HG03354 (cell line): Measurements from ENCODE around the gene TCF12.
A peak's percentile ranks its signal among the peaks of the same experiment; 100 is the strongest.
"Not testable (repeated sequence)": the region's sequence is repeated elsewhere in the genome, so short reads cannot be mapped to it uniquely, and the experiment has no call there.

ENCODE experiments used
- ATAC-seq: cut with Tn5 transposase; IDR thresholded peaks from one replicate; pipeline ENCODE4 v1.9.1; 2021; ENCODE audit warnings: mild to moderate bottlenecking; ENCODE audit not compliant: unreplicated experiment, poor library complexity, severe bottlenecking

TCF12 gene

DNA sequence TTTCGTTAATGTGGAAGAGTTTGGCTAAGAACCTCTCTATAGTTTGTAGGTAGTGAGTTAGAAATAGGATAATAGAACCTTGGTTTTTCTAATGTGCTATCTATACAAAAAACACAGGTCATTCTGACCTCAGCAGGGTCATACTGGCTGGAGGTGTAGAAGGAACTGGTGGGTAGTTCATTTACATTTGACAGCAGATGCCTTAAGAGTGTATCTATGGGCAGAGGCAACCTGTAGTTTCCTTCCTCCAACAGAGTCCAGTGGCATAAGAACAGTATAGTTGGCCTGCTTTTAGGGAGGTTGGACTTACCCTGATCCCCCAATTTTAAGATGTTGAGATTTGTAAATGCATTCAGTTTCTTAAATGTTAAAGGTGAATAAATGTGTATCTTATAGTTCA, 152.2 kb downstream of the TCF12 start:
- no peak for ATAC-seq

DNA sequence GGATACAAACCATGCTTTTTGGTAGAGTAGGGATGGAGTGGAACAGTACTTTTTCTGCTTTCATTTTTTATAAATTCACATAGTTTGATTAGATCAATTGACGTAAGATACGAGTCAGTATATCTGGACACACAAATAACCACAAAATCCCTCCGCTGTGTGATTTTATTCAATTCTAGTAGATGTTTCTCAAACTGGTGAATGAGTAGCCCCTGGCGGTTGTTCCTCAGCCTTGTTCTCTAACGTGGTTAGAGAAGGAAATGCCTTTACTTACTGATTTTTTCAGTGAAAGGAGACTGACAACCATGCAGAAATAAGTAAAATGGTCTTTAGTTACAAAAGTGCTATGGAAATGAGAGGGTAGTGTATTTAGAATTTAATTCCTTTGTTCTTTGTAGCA, 161.0 kb downstream of the TCF12 start:
- no peak for ATAC-seq

DNA sequence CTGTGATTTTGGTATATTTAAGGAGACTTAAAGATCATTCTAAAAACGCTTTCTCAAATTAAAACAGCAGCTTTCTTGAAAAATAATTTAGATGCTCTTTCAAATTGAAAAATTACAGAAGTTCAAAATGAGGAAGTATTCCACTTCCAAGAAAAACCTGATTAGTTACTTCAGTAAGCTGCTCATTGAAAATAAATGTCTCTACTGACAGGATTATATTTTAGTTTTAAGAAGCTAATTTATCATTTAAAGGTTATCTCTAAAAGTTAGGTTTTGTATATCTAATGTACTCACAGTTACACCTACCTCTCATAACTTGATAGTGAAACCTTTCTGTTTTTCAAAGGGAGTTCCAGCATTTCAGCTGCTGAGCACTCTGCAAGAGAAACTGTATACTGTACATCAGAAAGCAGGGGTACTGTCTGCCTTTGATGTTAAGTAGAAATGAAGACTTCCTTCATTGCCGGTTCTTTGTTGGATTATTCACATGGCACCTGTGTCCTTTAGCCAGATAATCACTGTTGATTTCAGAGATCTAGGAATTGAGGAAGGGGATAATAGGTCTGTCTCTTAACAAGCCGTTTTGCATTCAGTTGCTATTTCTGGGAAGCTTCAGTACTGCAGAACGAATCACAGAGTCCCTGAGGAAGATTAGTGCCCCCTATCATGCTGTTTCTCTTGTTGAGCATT, 161.6 kb downstream of the TCF12 start:
- ATAC-seq, result peak; percentile 62

DNA sequence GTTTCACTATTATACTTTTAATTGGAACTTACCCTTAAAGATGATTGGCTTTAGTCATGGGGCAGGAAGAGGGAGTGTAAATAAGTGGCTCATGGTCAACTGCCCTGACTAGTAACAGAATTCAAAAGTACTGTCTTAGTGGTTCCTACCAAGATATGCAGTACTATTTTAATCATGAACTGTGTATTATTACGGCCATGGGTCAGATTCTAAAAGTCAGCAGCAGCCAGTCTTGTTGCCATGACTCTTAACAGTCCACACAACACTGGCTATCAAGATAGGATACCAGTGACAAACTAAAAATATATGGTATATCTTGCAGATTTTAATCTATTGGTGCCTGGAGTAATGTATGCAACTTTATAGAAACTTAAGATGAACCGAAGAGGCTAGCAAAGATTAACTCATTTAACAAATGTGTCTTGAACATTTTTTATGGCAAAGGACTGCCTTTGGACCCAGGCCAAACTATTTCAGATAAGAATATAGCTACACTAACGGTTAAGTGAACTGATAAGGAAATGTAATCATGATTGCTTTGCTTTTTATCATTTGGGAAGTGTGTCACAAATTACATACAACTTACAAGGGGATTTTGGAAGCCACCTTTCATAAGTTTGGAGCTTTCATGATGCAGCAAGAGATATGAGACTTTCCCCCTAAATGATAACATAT, 163.7 kb downstream of the TCF12 start:
- ATAC-seq, result no peak

DNA sequence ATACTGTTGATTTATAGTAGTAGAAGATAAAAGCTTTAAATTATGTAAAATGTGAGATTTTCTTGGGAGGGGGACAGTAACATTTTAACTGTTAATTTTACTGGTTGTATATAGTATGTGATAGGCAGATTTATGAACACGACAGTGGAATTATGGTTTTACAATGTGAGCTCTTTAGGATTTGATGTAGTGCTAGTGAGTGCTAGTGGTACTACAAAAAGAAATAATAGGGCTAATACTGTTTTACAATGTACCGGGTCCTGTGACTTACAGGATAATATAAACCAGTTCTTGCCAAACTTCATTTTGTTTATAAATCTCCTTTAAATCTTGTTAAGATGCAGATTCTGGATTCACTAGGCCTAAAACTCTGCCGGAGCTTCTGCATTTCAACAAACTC, 165.7 kb downstream of the TCF12 start:
- no peak for ATAC-seq

DNA sequence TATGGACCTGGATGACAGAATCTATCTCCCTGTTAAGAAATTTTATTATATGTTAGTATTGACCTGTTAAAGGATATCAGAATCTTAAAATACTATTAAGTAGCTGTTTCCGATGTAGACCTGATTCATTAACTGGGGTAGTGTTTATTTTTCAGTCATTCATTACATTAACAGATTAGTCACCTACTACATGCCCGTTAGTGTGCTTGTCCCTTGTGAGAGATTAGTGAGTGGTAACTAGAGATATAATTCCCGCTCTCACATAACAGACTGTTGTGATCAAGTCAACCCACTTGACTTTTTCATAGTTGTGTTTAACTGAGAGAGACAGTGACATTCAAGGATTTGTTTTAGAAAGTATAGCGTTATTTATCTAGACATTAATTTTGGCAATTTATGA, 166.8 kb downstream of the TCF12 start:
- ATAC-seq, result no peak

DNA sequence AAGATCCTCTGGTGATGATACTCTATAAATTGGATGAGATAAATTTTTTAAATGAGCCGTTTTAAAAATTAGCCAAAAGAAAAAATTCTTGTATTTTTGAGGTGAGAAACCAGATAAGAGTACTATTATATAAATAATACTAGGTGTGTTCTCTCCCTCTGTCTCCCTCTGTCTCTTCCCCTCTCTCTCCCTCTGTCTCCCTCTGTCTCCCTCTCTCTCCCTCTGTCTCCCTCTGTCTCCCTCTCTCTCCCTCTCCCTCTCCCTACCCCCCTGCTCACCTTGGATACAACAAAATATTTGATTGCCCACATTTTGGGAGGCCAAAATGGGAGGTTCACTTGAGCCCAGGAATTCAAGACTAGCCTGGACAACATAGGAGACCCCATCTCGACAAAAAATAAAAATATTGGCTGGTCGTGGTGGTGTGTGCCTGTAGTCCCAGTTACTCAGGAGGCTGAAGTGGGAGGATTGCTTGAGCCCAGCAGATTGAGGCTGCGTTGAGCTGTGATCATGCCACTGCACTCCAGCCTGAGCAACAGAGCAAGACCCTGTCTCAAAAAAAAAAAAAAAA, 168.5 kb downstream of the TCF12 start:
- ATAC-seq, result no peak

DNA sequence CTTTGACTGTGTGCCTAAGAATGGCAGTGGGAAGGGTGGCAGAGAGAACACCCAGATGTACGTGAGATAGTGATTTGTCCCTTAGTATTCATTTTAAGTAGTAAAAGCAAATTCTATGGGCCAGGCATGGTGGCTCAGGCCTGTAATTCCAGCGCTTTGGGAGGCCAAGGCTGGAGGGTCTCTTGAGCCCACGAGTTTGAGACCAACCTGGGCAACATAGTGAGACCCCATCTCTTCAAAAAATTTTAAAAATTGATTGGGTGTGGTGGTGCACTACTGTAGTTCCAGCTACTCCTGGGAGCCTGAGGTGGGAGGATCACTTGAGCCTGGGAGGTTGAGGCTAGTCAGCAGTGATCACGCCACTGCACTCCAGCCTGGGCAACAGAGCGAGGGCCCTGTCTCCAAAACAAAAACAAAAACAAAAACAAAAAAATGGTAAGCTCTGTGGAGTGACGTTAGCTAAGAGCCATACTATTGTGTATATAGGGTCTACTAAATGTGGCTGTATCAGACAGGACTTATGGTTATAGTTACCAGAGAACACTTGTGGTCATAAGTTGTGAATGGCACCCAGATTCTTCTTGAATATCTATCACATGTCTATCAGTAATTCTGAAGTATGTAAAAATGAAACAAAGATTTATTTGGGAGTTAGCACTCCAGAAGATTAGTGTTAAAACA, 171.5 kb downstream of the TCF12 start:
- no peak for ATAC-seq

DNA sequence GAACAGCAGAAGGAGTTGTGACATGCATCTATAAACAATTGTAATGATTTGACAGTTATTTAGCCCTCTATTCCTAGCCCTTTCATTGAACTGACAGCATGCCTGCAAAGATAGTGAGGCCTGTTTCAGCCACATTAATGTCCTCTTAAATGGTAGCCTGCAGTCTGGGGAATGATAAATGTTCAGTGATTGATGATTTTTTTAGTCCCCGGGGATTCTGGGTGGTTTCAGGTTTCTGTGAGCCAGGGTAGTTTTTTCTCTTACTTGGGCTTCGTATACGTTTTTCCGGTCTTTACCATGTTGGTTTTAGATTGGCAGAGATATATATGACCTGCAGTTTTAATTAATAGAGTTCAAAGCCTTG, 172.0 kb downstream of the TCF12 start:
- ATAC-seq, result no peak

DNA sequence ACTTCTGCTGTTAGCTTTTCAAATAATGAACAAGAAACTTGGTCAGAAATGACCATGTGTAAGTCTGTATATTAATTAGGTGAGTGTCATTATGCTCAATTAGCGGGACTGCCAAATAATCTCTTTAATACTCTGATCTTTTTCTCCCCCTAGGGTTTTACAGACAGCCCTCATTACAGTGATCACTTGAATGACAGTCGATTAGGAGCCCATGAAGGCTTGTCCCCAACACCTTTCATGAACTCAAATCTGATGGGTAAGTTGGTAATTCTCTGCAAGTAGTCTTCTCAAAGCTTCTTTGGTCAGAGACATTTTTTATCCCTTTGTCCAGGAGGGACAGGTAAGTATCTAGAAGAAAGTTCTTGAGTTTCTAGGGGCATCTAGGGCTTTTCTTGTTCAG, 173.2 kb downstream of the TCF12 start:
- no peak for ATAC-seq

DNA sequence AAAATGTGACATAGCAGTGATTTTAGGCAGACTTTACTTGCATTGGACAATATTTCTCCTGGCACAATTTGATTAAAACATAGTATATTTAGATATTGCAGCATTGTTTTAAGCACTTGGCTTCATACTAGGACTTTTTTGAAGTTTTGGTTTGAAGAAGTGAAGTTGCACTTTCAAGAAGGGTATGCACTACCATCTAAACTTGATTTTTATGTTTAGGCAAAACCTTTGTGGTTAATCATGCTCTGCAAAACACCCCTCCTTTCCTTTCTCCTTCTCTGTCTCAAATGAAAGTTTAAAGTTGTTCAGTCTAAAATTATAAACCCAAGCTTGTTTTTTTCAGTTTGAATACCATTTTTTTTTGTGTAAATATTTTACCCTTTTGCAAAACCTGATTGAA, 173.8 kb downstream of the TCF12 start:
- no peak for ATAC-seq

DNA sequence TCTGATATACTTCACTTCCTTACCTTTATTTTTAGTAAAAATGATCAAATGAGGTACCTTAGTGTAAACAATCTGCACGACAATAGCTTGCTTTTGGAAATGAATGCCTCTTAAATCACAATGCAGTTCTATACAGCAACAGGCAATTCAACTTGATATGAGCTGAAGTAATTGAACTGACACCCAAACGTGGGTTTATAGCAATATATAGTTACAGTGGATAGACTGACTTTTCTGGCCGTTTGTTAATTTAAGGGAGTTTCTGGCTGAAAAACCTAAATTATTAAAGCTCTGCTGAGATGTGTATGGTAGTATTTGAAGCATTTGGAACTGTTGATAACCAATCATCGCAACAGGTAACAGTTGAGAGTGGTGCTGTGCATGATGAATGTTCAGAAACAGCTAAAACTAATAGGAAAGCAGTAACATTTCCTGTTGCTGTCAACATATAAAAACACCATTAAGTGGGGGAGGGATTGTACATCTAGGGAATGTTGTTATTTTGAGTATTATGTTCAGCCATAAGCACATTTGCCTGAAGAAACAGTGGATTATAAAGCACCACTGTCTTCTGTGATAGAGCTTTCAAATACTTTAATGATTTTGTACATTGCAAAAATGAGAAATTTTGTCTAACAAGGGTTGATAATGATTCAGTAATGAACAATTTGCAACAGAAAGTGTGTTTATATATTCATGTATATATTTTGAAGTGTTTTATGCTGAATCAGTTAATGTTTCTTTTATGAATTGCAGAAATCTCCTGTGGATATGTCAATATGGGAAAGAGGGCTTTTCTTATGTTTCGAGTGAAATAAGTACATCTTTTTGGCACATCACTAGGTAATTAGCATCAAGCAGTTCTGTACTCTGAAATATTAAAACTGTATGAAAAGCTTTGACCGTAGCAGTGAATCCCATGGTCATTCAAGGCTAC, 176.1 kb downstream of the TCF12 start:
- no peak for ATAC-seq

DNA sequence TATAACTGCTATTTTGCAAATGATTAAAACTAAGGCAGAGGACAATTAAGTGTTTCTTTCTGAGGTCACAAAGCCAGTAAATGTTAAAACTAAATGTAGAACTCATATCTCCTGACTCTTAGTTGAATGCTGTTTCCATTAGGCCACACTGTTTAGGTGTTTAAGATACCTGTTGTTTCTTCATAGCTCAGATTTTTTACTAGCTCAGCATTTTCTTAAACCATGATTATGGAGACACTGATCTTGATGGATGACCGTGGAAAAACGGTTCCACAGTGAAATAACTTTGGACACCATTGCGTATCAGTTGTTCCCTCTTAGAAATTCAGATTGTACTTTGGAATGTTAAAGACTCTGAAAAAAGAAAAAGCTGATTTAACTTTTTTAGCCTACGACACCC, 177.5 kb downstream of the TCF12 start:
- no peak for ATAC-seq

DNA sequence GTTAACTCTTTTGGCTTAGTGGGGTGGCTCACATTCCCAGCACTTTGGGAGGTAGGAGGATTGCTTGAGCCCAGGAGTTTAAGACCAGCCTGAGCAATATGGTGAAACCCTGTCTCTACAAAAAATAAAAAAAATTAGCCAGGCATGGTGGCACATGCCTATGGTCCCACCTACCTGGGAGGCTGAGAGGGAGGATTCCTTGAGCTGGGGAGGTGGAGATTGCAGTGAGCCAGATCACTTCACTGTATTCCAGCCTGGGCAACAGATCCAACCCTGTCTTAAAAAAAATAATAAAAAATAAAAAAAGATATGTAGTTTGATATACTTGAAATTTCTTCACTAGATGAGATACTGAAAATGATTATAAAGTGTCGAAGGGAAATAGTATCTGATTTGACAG, 178.8 kb downstream of the TCF12 start:
- no peak for ATAC-seq

DNA sequence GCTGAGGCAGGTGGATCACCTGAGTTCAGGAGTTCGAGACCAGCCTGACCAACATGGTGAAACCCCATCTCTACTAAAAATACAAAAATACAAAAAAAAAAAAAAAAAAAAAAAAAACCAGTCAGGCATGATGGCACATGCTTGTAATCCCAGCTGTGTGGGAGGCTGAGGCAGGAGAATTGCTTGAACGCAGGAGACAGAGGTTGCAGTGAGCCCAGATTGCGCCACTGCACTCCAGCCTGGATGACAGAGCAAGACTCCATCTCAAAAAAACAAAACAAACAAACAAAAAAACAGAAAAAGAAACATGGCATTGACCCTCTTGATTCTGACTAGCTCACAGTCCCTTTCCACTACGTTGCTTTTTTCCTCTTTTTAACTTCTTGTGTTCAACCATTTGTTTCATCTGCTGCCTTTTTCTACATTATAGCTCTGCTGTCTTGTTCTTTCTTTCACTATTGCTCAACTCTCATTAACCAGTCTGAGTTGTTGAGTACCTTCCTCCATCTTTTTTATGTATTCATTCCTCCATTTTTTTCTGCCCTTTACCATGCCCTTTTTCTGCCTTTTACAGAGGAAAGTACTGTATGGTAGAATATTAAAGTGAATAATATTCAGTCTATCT, 179.6 kb downstream of the TCF12 start:
- ATAC-seq, result not testable (repeated sequence)

DNA sequence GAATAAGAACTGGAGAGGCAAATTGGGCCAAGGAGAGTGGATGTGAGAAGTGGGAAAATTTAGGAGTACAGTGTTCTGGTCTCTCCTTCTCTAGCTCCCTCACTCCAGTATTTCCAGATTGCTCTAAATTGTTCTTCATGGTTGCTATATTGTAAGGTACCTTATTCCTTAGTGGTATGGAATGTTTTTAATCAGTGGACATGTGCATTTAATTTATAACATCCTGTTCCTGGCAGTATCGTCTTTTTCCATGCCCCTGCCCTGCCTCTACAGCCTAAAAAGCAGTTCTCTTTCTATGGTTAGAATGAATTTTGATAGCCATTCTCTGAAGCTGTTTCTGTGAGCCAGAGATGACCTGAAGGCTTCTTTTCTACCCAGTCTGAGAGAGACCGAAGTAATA, 180.5 kb downstream of the TCF12 start:
- ATAC-seq, result no peak

DNA sequence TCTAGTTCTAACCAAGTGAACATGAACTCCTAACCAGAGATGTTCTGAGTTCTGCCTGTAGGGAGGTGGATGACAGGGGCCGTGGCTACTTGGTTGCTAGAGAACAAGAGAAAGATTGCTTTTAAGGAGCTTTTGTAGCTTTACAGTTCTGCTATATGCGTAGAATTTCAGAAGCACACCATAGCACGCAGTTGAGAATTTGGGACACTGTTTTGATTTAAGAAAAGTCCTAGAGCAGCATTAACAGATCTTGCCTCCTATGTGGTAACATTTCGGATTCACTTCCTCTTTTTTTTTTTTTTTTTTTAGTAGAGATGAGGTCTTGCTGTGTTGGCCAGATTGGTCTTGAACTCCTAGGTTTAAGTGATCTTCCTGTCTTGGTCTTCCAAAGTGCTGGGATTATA, 181.7 kb downstream of the TCF12 start:
- ATAC-seq, result peak; percentile 63

DNA sequence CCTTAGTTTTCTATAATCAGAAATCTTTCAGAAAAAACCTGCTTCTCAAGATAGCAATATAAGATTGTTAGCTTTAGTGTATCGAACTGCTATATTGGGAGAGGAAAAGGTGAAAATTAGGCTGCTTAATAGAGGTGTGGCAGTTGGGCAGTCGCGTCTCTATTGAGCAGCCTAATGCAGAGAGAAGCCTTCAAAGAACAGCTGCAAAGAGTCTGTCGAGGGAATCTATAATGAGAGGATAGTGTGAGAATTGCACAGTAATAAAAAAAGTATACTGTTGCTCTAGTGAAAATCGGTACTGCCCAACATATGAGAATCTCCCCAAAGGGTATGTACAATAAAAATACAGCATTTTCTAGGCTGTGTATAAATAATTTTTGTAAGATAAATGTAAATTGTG, 184.4 kb downstream of the TCF12 start:
- no peak for ATAC-seq

DNA sequence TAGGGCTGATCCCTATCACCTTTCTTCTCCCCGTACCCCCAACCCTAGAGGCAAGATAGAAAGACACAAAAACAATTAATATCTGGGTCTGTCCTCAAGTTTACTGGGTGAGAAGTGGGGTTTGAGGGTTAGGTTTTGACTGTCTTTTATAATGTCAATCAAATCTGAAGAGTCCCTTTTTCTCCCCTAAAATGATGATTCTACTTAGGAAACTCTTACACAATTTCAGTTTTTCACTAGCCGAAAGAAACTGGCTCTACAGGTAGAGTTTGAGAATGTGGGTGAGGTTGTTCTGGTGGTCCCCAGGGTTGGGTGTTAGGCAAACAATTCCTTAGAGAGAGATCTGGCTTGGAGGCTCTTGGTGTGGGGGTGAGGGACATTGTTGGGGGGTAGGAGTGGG, 189.9 kb downstream of the TCF12 start:
- no peak for ATAC-seq
